IPS-15b (cell line): ENCODE data around the gene CAV3.

Source experiments
- H3K27me3 ChIP-seq: one replicate; pipeline ENCODE4 v1.6.1; 2013; ENCODE audit warnings: low read length; ENCODE audit not compliant: control insufficient read depth, insufficient read depth
- H3K36me3 ChIP-seq: one replicate; pipeline ENCODE4 v1.6.1; 2013; ENCODE audit warnings: low read length; ENCODE audit not compliant: control insufficient read depth, insufficient read depth
- H3K4me1 ChIP-seq: one replicate; pipeline ENCODE4 v1.6.1; 2013; ENCODE audit warnings: mild to moderate bottlenecking, low read length; ENCODE audit not compliant: control insufficient read depth, insufficient read depth
- H3K4me3 ChIP-seq: one replicate; pipeline ENCODE4 v1.5.1; 2013; ENCODE audit warnings: low read depth, low read length
- H3K9ac ChIP-seq: one replicate; pipeline ENCODE4 v1.6.1; 2013; ENCODE audit warnings: low read depth, mild to moderate bottlenecking, low read length
- H3K9me3 ChIP-seq: one replicate; pipeline ENCODE4 v1.6.1; 2013; ENCODE audit warnings: mild to moderate bottlenecking, low read length; ENCODE audit not compliant: control insufficient read depth, insufficient read depth

The CAV3 gene

GRCh38 chr3:8722808-8723207 lies 10.8 kb upstream of the CAV3 start:
- Histone ChIP-seq H3K4me3 (no peak overlapping the region), H3K9ac (no peak overlapping the region)

GRCh38 chr3:8723612-8724011 lies 10.0 kb upstream of the CAV3 start:
- Histone ChIP-seq H3K4me3 (no peak overlapping the region), H3K36me3 (no peaks in the 10 kb centered on the region), H3K27me3 (no peaks in the 10 kb centered on the region), H3K4me1 (no peaks in the 10 kb centered on the region), H3K9ac (no peak overlapping the region), H3K9me3 (no peaks in the 10 kb centered on the region)

More at GRCh38 chr3:8722808-8723207, 10.8 kb upstream of the CAV3 start:
- Histone ChIP-seq H3K27me3 (no peaks in the 10 kb centered on the region), H3K36me3 (no peaks in the 10 kb centered on the region), H3K9me3 (no peaks in the 10 kb centered on the region), H3K4me1 (no peaks in the 10 kb centered on the region)

GRCh38 chr3:8724108-8724752 lies 9.4 kb upstream of the CAV3 start:
- H3K27me3 ChIP-seq, result no peaks in the 10 kb centered on the region
- no peaks in the 10 kb centered on the region for H3K36me3 ChIP-seq
- H3K4me1 ChIP-seq, result no peaks in the 10 kb centered on the region
- no peak overlapping the region for H3K9ac ChIP-seq
- no peak overlapping the region for H3K4me3 ChIP-seq
- no peaks in the 10 kb centered on the region for H3K9me3 ChIP-seq

GRCh38 chr3:8727605-8728512 lies 5.7 kb upstream of the CAV3 start:
- no peak overlapping the region for H3K4me3 ChIP-seq
- no peak overlapping the region for H3K9ac ChIP-seq
- peaks cover 3% of the 10 kb centered on the region for H3K27me3 ChIP-seq
- peaks cover 3% of the 10 kb centered on the region for H3K4me1 ChIP-seq
- no peaks in the 10 kb centered on the region for H3K9me3 ChIP-seq
- no peaks in the 10 kb centered on the region for H3K36me3 ChIP-seq

- Histone ChIP-seq H3K9me3 (no peaks in the 10 kb centered on the region), H3K36me3 (no peaks in the 10 kb centered on the region), H3K4me3 (no peak overlapping the region), H3K27me3 (peaks cover 3% of the 10 kb centered on the region), H3K4me1 (peaks cover 3% of the 10 kb centered on the region), H3K9ac (no peak overlapping the region)
Observed at GRCh38 chr3:8729479-8729878, 4.1 kb upstream of the CAV3 start.

- no peaks in the 10 kb centered on the region for H3K9me3 ChIP-seq
- H3K9ac ChIP-seq, result no peak overlapping the region
- peaks cover 3% of the 10 kb centered on the region for H3K27me3 ChIP-seq
- no peak overlapping the region for H3K4me3 ChIP-seq
- H3K36me3 ChIP-seq, result no peaks in the 10 kb centered on the region
- peaks cover 3% of the 10 kb centered on the region for H3K4me1 ChIP-seq
Observed at GRCh38 chr3:8730656-8731055, 2.9 kb upstream of the CAV3 start.

- Histone ChIP-seq H3K9me3 (no peaks in the 10 kb centered on the region), H3K4me1 (peaks cover 3% of the 10 kb centered on the region), H3K27me3 (peaks cover 3% of the 10 kb centered on the region)
Observed at GRCh38 chr3:8732413-8732812, 1.2 kb upstream of the CAV3 start.

GRCh38 chr3:8734137-8734878 lies 706 bp downstream of the CAV3 start:
- H3K4me3 ChIP-seq, result no peak overlapping the region
- no peaks in the 10 kb centered on the region for H3K36me3 ChIP-seq
- peaks cover 3% of the 10 kb centered on the region for H3K4me1 ChIP-seq
- no peak overlapping the region for H3K9ac ChIP-seq
- H3K9me3 ChIP-seq, result no peaks in the 10 kb centered on the region
- H3K27me3 ChIP-seq, result peaks cover 3% of the 10 kb centered on the region

More at GRCh38 chr3:8732413-8732812, 1.2 kb upstream of the CAV3 start:
- no peak overlapping the region for H3K9ac ChIP-seq
- H3K36me3 ChIP-seq, result no peaks in the 10 kb centered on the region
- H3K4me3 ChIP-seq, result no peak overlapping the region

GRCh38 chr3:8734908-8735307 lies 1.3 kb downstream of the CAV3 start:
- H3K4me1 ChIP-seq, result peaks cover 3% of the 10 kb centered on the region
- no peak overlapping the region for H3K4me3 ChIP-seq
- H3K9ac ChIP-seq, result no peak overlapping the region
- H3K27me3 ChIP-seq, result peaks cover 2% of the 10 kb centered on the region
- H3K9me3 ChIP-seq, result no peaks in the 10 kb centered on the region
- H3K36me3 ChIP-seq, result no peaks in the 10 kb centered on the region

GRCh38 chr3:8736436-8736835 lies 2.8 kb downstream of the CAV3 start:
- no peaks in the 10 kb centered on the region for H3K36me3 ChIP-seq
- H3K4me3 ChIP-seq, result no peak overlapping the region
- H3K27me3 ChIP-seq, result no peaks in the 10 kb centered on the region
- peaks cover 9% of the 10 kb centered on the region for H3K4me1 ChIP-seq
- no peaks in the 10 kb centered on the region for H3K9me3 ChIP-seq
- no peak overlapping the region for H3K9ac ChIP-seq

- Histone ChIP-seq H3K9me3 (no peaks in the 10 kb centered on the region), H3K27me3 (no peaks in the 10 kb centered on the region), H3K4me1 (peaks cover 15% of the 10 kb centered on the region), H3K36me3 (no peaks in the 10 kb centered on the region), H3K4me3 (no peak overlapping the region), H3K9ac (no peak overlapping the region)
Observed at GRCh38 chr3:8737301-8737700, 3.7 kb downstream of the CAV3 start.
